Spleen (tissue), 11 donors: ENCODE data around the gene EPN3. TPM values are rescaled to one million over a fixed set of nuclear protein-coding genes. Genes with fewer than 3 reads are reported as not detected.
A peak's percentile ranks its signal among the peaks of the same experiment; 100 is the strongest.

Experiments
- DNase-seq: peaks from one replicate; pipeline ENCODE4 v3.0.0-alpha.2; 2020
- H3K27ac ChIP-seq, 8 donors: fragments of 200-600 bp; sonication (generic) in 7 of 8; 1 replicate in 4 of 8; 2 replicates in 4 of 8; pipeline versions ENCODE4 v1.5.0 to v1.8.0; 2016 to 2021; ENCODE audit warnings: inconsistent platforms in 4 of 8, mild to moderate bottlenecking in 4 of 8, moderate library complexity in 1 of 8
- H3K27me3 ChIP-seq, 7 donors: fragments of 200-600 bp; sonication (generic) in 6 of 7; replicated peaks in 1 of 7; 1 replicate in 4 of 7; 2 replicates in 3 of 7; pipeline versions ENCODE4 v1.5.0 to v1.8.0; 2016 to 2021; ENCODE audit warnings: inconsistent platforms in 3 of 7, mild to moderate bottlenecking in 1 of 7
- H3K36me3 ChIP-seq, 6 donors: fragments of 200-600 bp; sonication (generic) in 5 of 6; 1 replicate in 4 of 6; 2 replicates in 2 of 6; pipeline versions ENCODE4 v1.5.0 to v1.8.0; 2016 to 2021; ENCODE audit warnings: inconsistent platforms in 2 of 6
- H3K4me1 ChIP-seq, 6 donors: fragments of 200-600 bp; sonication (generic) in 5 of 6; 1 replicate in 3 of 6; 2 replicates in 3 of 6; pipeline versions ENCODE4 v1.5.0 to v1.8.0; 2016 to 2021; ENCODE audit warnings: inconsistent platforms in 3 of 6
- H3K4me3 ChIP-seq, 8 donors: fragments of 200-600 bp; sonication (generic) in 7 of 8; 1 replicate in 4 of 8; 2 replicates in 4 of 8; pipeline versions ENCODE4 v1.5.0 to v1.8.0; 2016 to 2021; ENCODE audit warnings: inconsistent platforms in 4 of 8, mild to moderate bottlenecking in 4 of 8, moderate library complexity in 2 of 8
- H3K9me3 ChIP-seq, 8 donors: fragments of 200-600 bp; sonication (generic) in 7 of 8; 1 replicate in 4 of 8; 2 replicates in 4 of 8; pipeline versions ENCODE4 v1.5.0 to v1.8.0; 2016 to 2021; ENCODE audit warnings: inconsistent platforms in 4 of 8
- CTCF ChIP-seq, 11 experiments: fragments of 200-600 bp in 7 of 11; fragments of 450-650 bp in 4 of 11; sonication (generic) in 4 of 11; IDR thresholded peaks in 8 of 11; conservative IDR thresholded peaks in 3 of 11; 1 replicate in 7 of 11; 2 replicates in 4 of 11; pipeline versions ENCODE4 v1.4.0 to v1.8.0; 2016 to 2021; ENCODE audit warnings: antibody characterized with exemption in 11 of 11, inconsistent platforms in 4 of 11, mild to moderate bottlenecking in 1 of 11
- POLR2A ChIP-seq, 3 donors: fragments of 450-650 bp; IDR thresholded peaks; one replicate each; pipeline ENCODE4 v1.5.1; 2017; ENCODE audit warnings: antibody characterized with exemption in 3 of 3, mild to moderate bottlenecking in 1 of 3
- POLR2AphosphoS5 ChIP-seq, 3 donors: sonication (generic); formaldehyde crosslinking; IDR thresholded peaks; one replicate each; pipeline ENCODE4 v1.5.1; 2017; ENCODE audit warnings: antibody characterized with exemption in 3 of 3
- WGBS, 5 donors: extraction: QIAGEN DNeasy Blood & Tissue Kit in 3 of 5; methylation state at CpG; one replicate each; pipeline versions ENCODE4 v1.1.5 to v1.1.7; 2013 to 2018; 5-methylcytosine and 5-hydroxymethylcytosine counted together
- intact Hi-C: fragments of 100-400 bp; cut with DNase I; formaldehyde crosslinking; loops from one replicate; pipeline ENCODE4 v1.15.0; 2023; ENCODE audit warnings: low total_unique reads
- polyA plus RNA-seq, 3 donors: library from polyadenylated mRNA; stranded (reverse); fragments of 200-250 nt; gene quantifications; one replicate each; pipeline ENCODE4 v1.2.1, GENCODE V29; 2013
- total RNA-seq, 7 donors: library from RNA; depleted of rRNA in 3 of 7; stranded (reverse); fragments of >200 nt in 3 of 7; fragmentation: NEBNext Ultra II Directional in 4 of 7; extraction: Animal tissue kit (Norgen Biotek cat#: 25700) in 4 of 7; gene quantifications; one replicate each; pipeline versions ENCODE4 v1.1.0 to v1.2.1, GENCODE V29; 2016 to 2021
- donor health status: healthy with polysubstance abuse.
- donor health status: DM: no; HTN: no; CAD: no; lungs with moderate emphysema.
- donor health status: DM: no; HTN: no; CAD: no.
- donor health status: Bipolar disorder and iron deficiency.
- donor health status: healthy.
- donor health status: DM: no; HTN: no; CAD: no.
- donor health status: DM: yes; HTN: yes; CAD: no.

The EPN3 gene
- total and polyA plus RNA-seq, 10 donors, result 0.02 to 0.16 TPM; not detected in 8

GRCh38 chr17:50514936-50515702 is 17.4 kb upstream of the EPN3 start:
- intact Hi-C loops, result no loop called here
- 66 to 81% (median 74%) methylated on average over 6 of the region's 6 CpGs for WGBS, 5 donors

GRCh38 chr17:50517011-50517410 is 15.5 kb upstream of the EPN3 start:
- no peak for DNase-seq
- Histone ChIP-seq H3K36me3 (no peaks in the 10 kb centered on the region), H3K4me3 (no peak overlapping the region), H3K4me1 (no peaks in the 10 kb centered on the region), H3K27me3 (no peaks in the 10 kb centered on the region), H3K9me3 (no peaks in the 10 kb centered on the region), H3K27ac (no peak overlapping the region)
- intact Hi-C loops, result no loop called here
- TF ChIP-seq POLR2A (IDR thresholded peaks at IDR 0.05) (no peak), CTCF (IDR thresholded peaks at IDR 0.05 in 8 of 11, conservative IDR thresholded peaks at IDR 0.05 in 3 of 11) (no peak), POLR2AphosphoS5 (IDR thresholded peaks at IDR 0.05) (no peak)
- 79 to 85% (median 84%) methylated on average over 4 of the region's 4 CpGs for WGBS, 5 donors

More at GRCh38 chr17:50514936-50515702, 17.4 kb upstream of the EPN3 start:
- TF ChIP-seq POLR2AphosphoS5 (IDR thresholded peaks at IDR 0.05), result no peak
- no peak for TF ChIP-seq CTCF (IDR thresholded peaks at IDR 0.05 in 8 of 11, conservative IDR thresholded peaks at IDR 0.05 in 3 of 11)
- no peak for TF ChIP-seq POLR2A (IDR thresholded peaks at IDR 0.05)
- H3K27me3 ChIP-seq, result no peaks in the 10 kb centered on the region
- peak; percentile 25 for DNase-seq
- H3K4me1 ChIP-seq, result peaks cover 0 to 3% (median 0%) of the 10 kb centered on the region in 6 donors
- H3K36me3 ChIP-seq, result no peaks in the 10 kb centered on the region
- peak overlapping the region in 1 of 8 donors; percentile 9 for H3K27ac ChIP-seq
- H3K9me3 ChIP-seq, result no peaks in the 10 kb centered on the region
- H3K4me3 ChIP-seq, result no peak overlapping the region

DNA sequence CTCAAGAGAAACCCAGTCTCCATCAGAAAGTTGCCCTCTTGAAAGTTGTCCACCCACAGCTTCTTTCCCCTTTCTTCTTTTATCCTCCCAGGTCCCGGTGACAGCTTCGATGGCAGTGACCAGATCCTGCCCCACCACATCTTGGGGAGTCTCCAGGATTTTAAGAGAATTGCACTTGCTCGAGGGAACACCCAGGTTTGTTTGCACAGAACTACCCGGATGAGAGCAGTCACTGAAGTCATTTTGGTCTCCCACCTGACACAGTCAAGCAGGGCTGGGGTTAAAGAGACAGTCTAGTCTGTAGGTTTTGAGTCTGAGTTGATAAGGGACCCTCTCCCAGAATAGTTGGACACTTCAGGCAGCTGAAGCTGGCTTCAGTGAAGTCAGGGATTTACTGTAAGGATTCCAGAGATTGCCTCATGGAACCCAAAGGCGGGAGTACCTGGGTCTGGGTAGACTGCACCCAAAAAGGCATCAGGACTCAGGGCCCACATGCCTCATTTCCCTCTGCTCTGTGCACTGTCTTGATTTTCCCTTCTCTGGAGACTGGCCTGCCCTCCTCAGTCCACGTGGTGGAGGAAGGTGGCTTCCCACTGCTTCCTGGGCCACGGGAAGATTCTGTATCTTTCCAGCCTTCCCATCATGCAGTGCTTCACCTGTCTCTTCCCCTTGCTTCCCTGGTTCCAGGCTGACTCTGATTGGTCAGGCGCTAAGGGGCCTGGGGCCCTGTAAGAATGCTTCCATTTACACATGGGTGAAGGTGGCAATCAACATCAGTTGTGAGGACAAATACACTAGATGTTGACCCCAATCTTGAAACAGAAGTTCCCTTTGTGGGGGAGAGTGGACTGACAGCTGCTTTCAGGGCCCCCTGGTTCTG is 14.8 kb upstream of the EPN3 start:
- no peak overlapping the region for H3K4me3 ChIP-seq
- no peak for DNase-seq
- H3K27me3 ChIP-seq, result no peaks in the 10 kb centered on the region
- no peaks in the 10 kb centered on the region for H3K9me3 ChIP-seq
- no peak overlapping the region for H3K27ac ChIP-seq
- intact Hi-C loops, result no loop called here
- H3K4me1 ChIP-seq, result no peaks in the 10 kb centered on the region
- TF ChIP-seq POLR2AphosphoS5 (IDR thresholded peaks at IDR 0.05) (no peak), CTCF (IDR thresholded peaks at IDR 0.05 in 8 of 11, conservative IDR thresholded peaks at IDR 0.05 in 3 of 11) (no peak), POLR2A (IDR thresholded peaks at IDR 0.05) (no peak)
- 78 to 86% (median 84%) methylated on average over 8 of the region's 8 CpGs for WGBS, 5 donors
- H3K36me3 ChIP-seq, result no peaks in the 10 kb centered on the region
